Hematopoietic multipotent progenitor cell treated with erythropoietin and hydrocortisone succinate and interleukin-3 and kit ligand, for 15 days (in vitro differentiated cells): ENCODE measurements around the gene ALPK3.

Source experiments
- DNase-seq: peaks from one replicate; pipeline ENCODE4 v3.0.0-alpha.2; 2015; ENCODE audit warnings: low spot score

ALPK3 gene

GRCh38 chr15:84845631-84846030, 28.5 kb downstream of the ALPK3 start:
- peak; percentile 48 for DNase-seq

- no peak for DNase-seq
These were observed 29.1 kb downstream of the ALPK3 start for GRCh38 chr15:84846269-84846668.

- no peak for DNase-seq
These were observed 30.2 kb downstream of the ALPK3 start for GRCh38 chr15:84847382-84847781.

GRCh38 chr15:84852212-84852611, 35.1 kb downstream of the ALPK3 start:
- DNase-seq: no peak

GRCh38 chr15:84855136-84855535, 38.0 kb downstream of the ALPK3 start:
- DNase-seq: no peak

GRCh38 chr15:84855765-84856164, 38.6 kb downstream of the ALPK3 start:
- no peak for DNase-seq

GRCh38 chr15:84856731-84857417, 39.7 kb downstream of the ALPK3 start:
- DNase-seq: no peak

- DNase-seq: no peak
These were observed 40.4 kb downstream of the ALPK3 start for GRCh38 chr15:84857418-84858004.

- no peak for DNase-seq
These were observed 41.1 kb downstream of the ALPK3 start for GRCh38 chr15:84858231-84858630.

GRCh38 chr15:84859144-84859543, 42.0 kb downstream of the ALPK3 start:
- DNase-seq: no peak

GRCh38 chr15:84859651-84860050, 42.5 kb downstream of the ALPK3 start:
- no peak for DNase-seq

- no peak for DNase-seq
These were observed 44.6 kb downstream of the ALPK3 start for GRCh38 chr15:84861781-84862180.

- no peak for DNase-seq
These were observed 45.2 kb downstream of the ALPK3 start for GRCh38 chr15:84862214-84862975.

- DNase-seq: no peak
These were observed 46.6 kb downstream of the ALPK3 start for GRCh38 chr15:84863565-84864443.

GRCh38 chr15:84864444-84864795, 47.3 kb downstream of the ALPK3 start:
- DNase-seq: no peak

- no peak for DNase-seq
These were observed 48.0 kb downstream of the ALPK3 start for GRCh38 chr15:84865074-84865569.

- DNase-seq: no peak
These were observed 51.1 kb downstream of the ALPK3 start for GRCh38 chr15:84868037-84868880.

- DNase-seq: no peak
These were observed 52.4 kb downstream of the ALPK3 start for GRCh38 chr15:84869510-84869909.

- no peak for DNase-seq
These were observed 54.4 kb downstream of the ALPK3 start for GRCh38 chr15:84871428-84871985.

GRCh38 chr15:84872009-84872910, 55.1 kb downstream of the ALPK3 start:
- DNase-seq: no peak
